Measurements from ENCODE around the gene B4GALNT3. TPM values are rescaled to one million over a fixed set of nuclear protein-coding genes. Genes with fewer than 3 reads are reported as not detected.

The B4GALNT3 gene
- total and polyA plus RNA-seq, 2 experiments from 2014 or later: 2.8 to 15.8 TPM

GRCh38 chr12:592024-592505, 132.3 kb downstream of the B4GALNT3 start:
- H3K9me3 Mint-ChIP-seq: peaks cover 4% of the 10 kb centered on the region; the same call in 1 of the 3 replicates
- H3K9me2 ChIP-seq (ENCODE audit: insufficient read depth): no peaks in the 10 kb centered on the region
- no peak for ATAC-seq
- no peaks in the 10 kb centered on the region; the same call in 2 of the 3 replicates for H3K4me1 Mint-ChIP-seq
- H3K27me3 Mint-ChIP-seq (ENCODE audit: insufficient read depth, low read depth, poor library complexity): peaks cover 6% of the 10 kb centered on the region
- TF ChIP-seq ZNF114 (CRISPR knock-in tag; IDR thresholded peaks at IDR 0.05): no peak
- TF ChIP-seq EZH2 (IDR thresholded peaks at IDR 0.05; ENCODE audit: low read depth, unreplicated experiment): no peak
- no peak for TF ChIP-seq EZH2phosphoT487 (IDR thresholded peaks at IDR 0.05; ENCODE audit: unreplicated experiment)
- TF ChIP-seq NANOG (IDR thresholded peaks at IDR 0.05; ENCODE audit: borderline replicate concordance): no peak
- TF ChIP-seq, protein P1, sequence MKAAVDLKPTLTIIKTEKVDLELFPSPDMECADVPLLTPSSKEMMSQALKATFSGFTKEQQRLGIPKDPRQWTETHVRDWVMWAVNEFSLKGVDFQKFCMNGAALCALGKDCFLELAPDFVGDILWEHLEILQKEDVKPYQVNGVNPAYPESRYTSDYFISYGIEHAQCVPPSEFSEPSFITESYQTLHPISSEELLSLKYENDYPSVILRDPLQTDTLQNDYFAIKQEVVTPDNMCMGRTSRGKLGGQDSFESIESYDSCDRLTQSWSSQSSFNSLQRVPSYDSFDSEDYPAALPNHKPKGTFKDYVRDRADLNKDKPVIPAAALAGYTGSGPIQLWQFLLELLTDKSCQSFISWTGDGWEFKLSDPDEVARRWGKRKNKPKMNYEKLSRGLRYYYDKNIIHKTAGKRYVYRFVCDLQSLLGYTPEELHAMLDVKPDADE (IDR thresholded peaks at IDR 0.05): no peak
- no peak for TF ChIP-seq CTCF (conservative IDR thresholded peaks at IDR 0.05; ENCODE audit: low read depth in 2 of 2)
- TF ChIP-seq ZNF462 (CRISPR knock-in tag; IDR thresholded peaks at IDR 0.05): no peak
- TF ChIP-seq POLR2AphosphoS5 (IDR thresholded peaks at IDR 0.05; ENCODE audit: low read depth): no peak
- TF ChIP-seq CREB1 (CRISPR knock-in tag; IDR thresholded peaks at IDR 0.05; ENCODE audit: low read depth): no peak
- TF ChIP-seq ZNF331 (CRISPR knock-in tag; IDR thresholded peaks at IDR 0.05; ENCODE audit: low read depth): no peak
- TF ChIP-seq STAT1 (IDR thresholded peaks at IDR 0.05; ENCODE audit: unreplicated experiment): no peak
- no peak for TF ChIP-seq JUNB (IDR thresholded peaks at IDR 0.05; ENCODE audit: unreplicated experiment)
- TF ChIP-seq, protein P2, sequence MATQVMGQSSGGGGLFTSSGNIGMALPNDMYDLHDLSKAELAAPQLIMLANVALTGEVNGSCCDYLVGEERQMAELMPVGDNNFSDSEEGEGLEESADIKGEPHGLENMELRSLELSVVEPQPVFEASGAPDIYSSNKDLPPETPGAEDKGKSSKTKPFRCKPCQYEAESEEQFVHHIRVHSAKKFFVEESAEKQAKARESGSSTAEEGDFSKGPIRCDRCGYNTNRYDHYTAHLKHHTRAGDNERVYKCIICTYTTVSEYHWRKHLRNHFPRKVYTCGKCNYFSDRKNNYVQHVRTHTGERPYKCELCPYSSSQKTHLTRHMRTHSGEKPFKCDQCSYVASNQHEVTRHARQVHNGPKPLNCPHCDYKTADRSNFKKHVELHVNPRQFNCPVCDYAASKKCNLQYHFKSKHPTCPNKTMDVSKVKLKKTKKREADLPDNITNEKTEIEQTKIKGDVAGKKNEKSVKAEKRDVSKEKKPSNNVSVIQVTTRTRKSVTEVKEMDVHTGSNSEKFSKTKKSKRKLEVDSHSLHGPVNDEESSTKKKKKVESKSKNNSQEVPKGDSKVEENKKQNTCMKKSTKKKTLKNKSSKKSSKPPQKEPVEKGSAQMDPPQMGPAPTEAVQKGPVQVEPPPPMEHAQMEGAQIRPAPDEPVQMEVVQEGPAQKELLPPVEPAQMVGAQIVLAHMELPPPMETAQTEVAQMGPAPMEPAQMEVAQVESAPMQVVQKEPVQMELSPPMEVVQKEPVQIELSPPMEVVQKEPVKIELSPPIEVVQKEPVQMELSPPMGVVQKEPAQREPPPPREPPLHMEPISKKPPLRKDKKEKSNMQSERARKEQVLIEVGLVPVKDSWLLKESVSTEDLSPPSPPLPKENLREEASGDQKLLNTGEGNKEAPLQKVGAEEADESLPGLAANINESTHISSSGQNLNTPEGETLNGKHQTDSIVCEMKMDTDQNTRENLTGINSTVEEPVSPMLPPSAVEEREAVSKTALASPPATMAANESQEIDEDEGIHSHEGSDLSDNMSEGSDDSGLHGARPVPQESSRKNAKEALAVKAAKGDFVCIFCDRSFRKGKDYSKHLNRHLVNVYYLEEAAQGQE (IDR thresholded peaks at IDR 0.05; ENCODE audit: unreplicated experiment): no peak
- H3K4me3 Mint-ChIP-seq: no peak overlapping the region
- H3F3A ChIP-seq (replicated peaks; ENCODE audit: low read depth): no peaks in the 10 kb centered on the region
- H3K4me1 ChIP-seq (ENCODE audit: insufficient read depth): no peaks in the 10 kb centered on the region
- no peaks in the 10 kb centered on the region for H3K79me2 ChIP-seq (replicated peaks; ENCODE audit: insufficient read depth)
- H3K27ac Mint-ChIP-seq: no peak overlapping the region
- H3K4me3 ChIP-seq: no peak overlapping the region
- 0 out of 2 replicates have a peak overlapping the region, but pooled peaks have one; percentile 85 for H2AFZ ChIP-seq
- H4K20me1 ChIP-seq (replicated peaks; ENCODE audit: insufficient read depth): no peaks in the 10 kb centered on the region
- no peaks in the 10 kb centered on the region for H3K36me3 Mint-ChIP-seq (ENCODE audit: low read depth)
- H3K27ac ChIP-seq (ENCODE audit: low read depth): no peak overlapping the region
- H3K36me3 ChIP-seq (ENCODE audit: insufficient read depth): no peaks in the 10 kb centered on the region
- H3K27me3 ChIP-seq (ENCODE audit: insufficient read depth): no peaks in the 10 kb centered on the region
- no peak for DNase-seq (ENCODE audit: low spot score)
- H3K4me2 ChIP-seq: no peak overlapping the region
